EL (cell line): ENCODE results near the gene RAB7B.

Experiments
- DNase-seq: peaks from one replicate; pipeline ENCODE4 v3.0.0-alpha.2; 2016

RAB7B gene

GRCh38 chr1:205945069-205945468 is 58.1 kb downstream of the RAB7B start:
- DNase-seq, result no peak

GRCh38 chr1:205944525-205944924 is 58.7 kb downstream of the RAB7B start:
- DNase-seq, result no peak

GRCh38 chr1:205943245-205943644 is 60.0 kb downstream of the RAB7B start, which contains the start of gene SLC26A9:
Gene SLC26A9, minus strand, starts transcription at chr1:205943456. Its CDS starts 7,636 bp downstream, at chr1:205935820.
- DNase-seq, result no peak

DNA sequence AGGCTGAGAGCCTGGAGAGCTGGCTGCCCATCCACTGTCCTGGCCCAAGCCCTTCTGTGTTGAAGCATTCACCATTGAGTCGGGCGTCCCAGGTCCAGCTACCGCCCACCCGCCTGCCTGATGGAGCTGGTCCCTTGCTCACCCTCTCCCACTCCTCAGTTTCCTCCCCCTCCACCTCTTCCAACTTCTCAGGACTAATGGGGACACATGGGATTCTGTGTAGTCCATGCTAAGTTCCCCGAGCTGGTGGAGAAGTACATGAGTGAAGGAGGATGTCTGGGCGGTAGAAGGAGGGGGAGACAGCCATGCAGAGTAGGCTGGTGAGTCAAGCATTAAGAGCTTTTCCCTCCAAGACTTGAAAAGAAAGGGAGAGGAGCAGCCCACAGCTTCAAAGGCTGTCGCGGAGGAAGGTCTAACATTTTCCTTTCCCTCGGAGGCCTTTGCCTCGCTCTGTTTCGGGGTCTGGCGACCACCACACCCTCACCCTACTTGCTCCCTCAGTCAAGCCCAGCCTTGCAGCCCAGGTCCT is 60.5 kb downstream of the RAB7B start:
- DNase-seq, result peak; percentile 17

DNA sequence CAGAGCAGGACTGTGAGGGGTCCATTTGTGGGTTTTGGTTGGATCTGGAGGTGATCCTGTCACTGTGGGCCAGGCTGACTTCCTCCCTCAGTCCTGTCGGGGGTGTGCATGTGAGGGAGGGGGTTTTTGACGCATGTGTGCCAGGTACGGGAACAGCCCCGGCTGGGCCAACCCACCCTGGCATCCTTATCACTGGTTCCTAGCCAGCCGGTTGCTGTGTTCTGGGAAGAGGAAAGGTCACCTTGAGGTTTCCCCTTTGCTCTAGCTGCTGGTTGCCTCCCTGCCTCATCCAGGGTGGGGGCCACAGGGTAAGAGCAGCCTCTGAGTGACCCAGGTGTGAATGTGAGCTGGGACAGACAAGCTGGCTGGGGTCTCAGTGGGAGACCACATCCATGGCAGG is 62.5 kb downstream of the RAB7B start:
- no peak for DNase-seq

DNA sequence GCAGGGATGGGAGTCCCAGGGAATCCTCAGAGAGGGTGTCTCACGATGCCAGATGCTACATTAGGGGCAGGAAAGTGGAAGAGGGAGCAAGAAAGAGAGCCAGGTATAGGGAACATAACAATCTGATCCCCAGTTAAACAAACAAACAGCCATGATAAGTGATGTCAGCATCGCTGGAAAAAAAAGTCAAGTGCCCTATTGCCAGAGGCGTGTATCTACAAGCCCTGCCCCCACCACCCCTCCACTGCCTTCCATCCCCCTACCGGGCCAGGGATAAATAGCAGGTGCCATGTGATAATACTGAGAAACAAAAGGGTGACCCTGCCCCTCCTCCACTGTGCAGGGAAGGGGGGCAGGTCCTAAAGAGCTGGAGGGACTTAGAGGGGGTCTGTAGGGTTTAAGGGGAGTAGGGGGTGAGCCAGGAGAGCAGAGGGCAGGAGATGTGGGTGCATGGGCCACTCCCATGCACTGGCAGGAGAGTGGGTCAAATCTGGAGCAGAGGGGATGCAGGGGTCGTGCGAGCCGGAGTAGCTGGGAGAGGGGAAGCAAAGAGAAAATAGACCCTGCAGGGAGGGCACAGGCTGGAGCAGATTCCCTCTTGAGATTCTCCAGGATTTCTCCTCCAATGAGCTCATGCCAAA is 63.4 kb downstream of the RAB7B start:
- peak; percentile 28 for DNase-seq

DNA sequence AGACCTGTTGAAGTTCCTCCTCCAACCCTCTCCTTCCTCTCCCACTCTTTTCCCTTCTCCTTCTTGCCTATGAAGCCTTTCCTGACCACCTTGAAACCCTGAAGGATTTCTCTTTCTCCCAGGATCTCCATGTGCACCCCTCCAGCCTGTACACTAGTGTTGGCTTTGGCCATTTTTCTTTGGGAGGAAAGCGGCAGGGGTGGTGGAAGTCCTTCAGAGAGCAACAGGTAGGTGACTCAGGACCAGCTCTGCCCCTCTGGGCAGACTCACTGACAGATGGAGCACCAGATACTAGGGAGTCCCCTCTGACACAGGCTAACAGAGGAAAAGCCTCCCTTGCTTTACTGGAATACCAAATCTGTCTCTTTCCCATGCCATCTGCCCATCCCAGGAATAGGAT is 64.5 kb downstream of the RAB7B start:
- no peak for DNase-seq

DNA sequence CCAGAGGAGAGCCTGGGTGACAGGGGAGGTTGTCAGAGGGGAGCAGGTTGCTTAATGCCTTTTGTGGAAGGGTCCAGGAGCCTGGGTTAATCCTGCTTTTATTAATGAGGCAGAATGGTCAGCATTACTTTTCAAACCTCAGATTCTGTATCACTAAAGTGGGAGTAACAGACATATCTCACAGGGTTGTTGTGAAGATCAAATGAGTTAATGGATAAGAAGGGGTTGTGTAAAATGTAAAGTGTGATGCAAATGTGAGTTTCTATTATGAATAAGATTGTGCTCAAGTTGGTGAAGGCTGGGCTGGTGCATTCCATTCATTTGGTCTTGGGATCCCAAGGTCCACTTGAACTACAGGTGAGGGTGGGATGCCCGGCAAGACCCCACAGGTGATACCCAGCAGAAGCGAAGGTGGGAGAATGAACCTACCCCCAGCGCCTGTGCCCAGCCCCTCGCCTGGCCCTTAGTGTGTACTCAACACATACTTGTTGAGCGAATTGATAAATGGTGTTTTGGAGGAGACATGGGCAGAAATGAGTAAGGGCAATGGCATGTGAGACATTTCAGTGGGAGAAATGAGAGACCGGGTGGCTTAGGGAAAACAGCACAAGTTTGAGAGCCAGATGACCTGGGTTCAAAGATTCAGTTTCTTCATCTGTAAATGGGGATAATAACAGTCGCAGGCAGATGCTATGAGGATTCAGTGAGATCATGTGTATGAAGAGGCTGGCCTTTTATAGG is 66.2 kb downstream of the RAB7B start:
- DNase-seq, result peak; percentile 87

- no peak for DNase-seq
Observed at GRCh38 chr1:205936311-205936710, 66.9 kb downstream of the RAB7B start.

DNA sequence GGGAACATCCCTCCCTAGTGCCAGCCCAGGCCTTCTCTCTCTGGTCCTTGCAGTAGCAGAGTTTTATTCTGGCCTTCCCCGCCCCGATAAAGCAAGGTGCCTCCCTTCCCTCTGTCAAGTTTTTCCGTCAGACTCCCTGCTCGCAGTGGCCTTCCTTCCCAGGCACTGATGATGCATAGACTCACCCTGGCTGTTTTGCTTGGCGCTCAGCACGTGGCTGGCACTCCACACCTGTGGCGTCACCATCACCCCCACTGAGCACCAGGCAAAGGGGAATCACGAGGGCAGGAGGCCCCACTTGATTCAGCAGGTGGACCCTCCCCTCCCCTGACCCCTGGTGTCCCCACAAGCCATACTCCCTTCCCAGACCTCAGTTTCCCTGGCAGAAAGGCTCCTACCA is 67.3 kb downstream of the RAB7B start:
- DNase-seq, result no peak

DNA sequence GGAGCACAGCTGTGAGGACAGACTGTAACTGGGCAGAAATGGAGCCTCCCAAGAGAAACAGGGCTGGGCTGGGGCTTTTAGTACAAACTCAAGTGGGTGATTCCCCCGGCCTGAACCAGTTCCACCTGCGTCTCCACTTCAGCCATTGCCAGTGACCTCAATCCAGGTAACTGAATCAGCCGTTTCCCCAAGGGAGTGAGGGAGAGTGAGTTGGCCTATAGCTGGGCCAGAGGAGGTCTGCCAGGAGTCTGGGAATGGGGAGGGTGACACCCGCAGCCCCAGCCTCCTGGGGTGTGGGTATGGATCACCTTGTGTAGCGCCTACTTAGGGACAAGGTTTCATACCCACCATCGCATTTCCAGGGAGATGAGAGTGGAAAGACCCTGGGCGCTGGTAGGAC is 68.4 kb downstream of the RAB7B start:
- no peak for DNase-seq

GRCh38 chr1:205933671-205934618 is 69.2 kb downstream of the RAB7B start:
- DNase-seq, result peak; percentile 80

- no peak for DNase-seq
Observed at GRCh38 chr1:205932776-205933175, 70.4 kb downstream of the RAB7B start.

GRCh38 chr1:205930799-205931281 is 72.4 kb downstream of the RAB7B start:
- no peak for DNase-seq

DNA sequence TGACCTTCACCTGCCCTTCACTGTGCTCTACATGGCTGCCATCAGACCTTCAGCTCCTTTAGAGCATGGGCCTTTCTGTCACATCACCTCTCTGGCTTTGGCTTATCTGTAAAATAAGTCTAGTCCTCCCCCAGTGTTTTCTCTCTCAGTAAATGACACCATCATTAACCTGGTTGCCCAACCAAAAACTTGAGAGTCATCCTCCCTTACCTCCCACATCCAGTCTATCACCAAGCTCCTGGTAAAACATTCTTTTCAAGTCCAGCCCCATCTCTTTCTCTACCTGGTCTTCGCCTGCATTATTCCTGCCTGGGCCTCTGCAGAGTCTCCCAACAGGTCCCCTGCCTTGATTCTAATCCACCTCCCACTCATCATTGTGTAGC is 73.0 kb downstream of the RAB7B start:
- DNase-seq, result no peak

GRCh38 chr1:205929496-205930194 is 73.5 kb downstream of the RAB7B start:
- DNase-seq, result no peak

DNA sequence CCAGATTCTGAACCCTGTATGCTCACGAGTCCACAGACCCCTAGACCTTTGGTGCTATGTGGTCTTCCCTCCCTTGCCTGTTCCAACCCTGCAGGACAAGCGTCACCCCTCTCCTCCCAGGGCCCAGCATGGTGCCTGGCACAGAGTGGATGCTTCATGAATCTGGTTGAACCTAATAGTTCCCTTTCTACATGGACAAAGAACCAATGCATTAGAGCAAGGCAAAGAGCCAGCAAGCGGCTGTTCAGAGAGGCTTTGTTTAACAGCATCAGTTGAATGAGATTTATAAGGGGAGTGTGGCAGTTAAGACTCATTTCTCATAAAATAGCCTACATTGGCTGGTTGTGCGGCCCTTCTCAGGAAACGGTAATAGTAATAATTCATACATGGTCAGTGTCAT is 74.9 kb downstream of the RAB7B start:
- DNase-seq, result no peak

DNA sequence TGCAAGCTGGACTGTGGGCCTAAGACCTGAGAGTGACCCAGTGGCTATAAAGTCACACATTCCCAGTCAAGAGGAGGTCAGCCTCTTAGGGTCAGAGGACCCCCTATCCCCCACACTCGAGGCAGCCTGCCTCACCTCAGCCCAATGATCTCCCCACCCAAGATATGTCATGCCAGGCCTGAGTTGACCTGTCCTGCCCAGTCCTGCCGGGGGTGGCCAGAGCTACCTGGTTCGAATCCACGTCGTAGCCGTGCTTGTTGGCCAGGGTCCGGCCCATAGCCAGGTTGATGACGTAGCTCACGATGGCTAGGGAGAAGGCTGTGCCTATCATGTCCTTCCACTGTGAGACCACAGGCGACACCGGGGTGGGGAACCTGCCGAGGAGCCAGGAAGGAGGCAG is 75.5 kb downstream of the RAB7B start:
- no peak for DNase-seq

- no peak for DNase-seq
Observed at GRCh38 chr1:205927247-205927646, 75.9 kb downstream of the RAB7B start.
